Hindlimb muscle (tissue), 1 donor: ENCODE data around the gene ESCO1. TPM values are rescaled to one million over a fixed set of nuclear protein-coding genes. Genes with fewer than 3 reads are reported as not detected.
A peak's percentile ranks its signal among the peaks of the same experiment; 100 is the strongest.
"Not testable (repeated sequence)": the region's sequence is repeated elsewhere in the genome, so short reads cannot be mapped to it uniquely, and the experiment has no call there.

ENCODE experiments used
- DNase-seq: peaks from one replicate; pipeline ENCODE4 v3.0.0-alpha.2; 2013
- polyA plus RNA-seq: library from polyadenylated mRNA; unstranded; fragments of 120-200 nt; gene quantifications from one replicate; pipeline ENCODE4 v1.2.1, GENCODE V29; 2013; ENCODE audit not compliant: insufficient read length

ESCO1 gene
- 18.0 TPM for polyA plus RNA-seq

- peak; percentile 97 for DNase-seq
Observed at GRCh38 chr18:21600526-21601410, at the start of gene ESCO1. Gene ESCO1 (minus strand): TSS chr18:21600704. CDS start chr18:21574843, 25,861 bp downstream.

GRCh38 chr18:21640375-21640774, 39.9 kb upstream of the ESCO1 start:
- not testable (repeated sequence) for DNase-seq

GRCh38 chr18:21638822-21639221, 38.3 kb upstream of the ESCO1 start:
- no peak for DNase-seq

GRCh38 chr18:21636769-21637168, 36.3 kb upstream of the ESCO1 start:
- DNase-seq, result no peak

- no peak for DNase-seq
Observed at GRCh38 chr18:21634588-21635199, 34.2 kb upstream of the ESCO1 start.

- DNase-seq, result no peak
Observed at GRCh38 chr18:21632393-21632792, 31.9 kb upstream of the ESCO1 start.

- DNase-seq, result no peak
Observed at GRCh38 chr18:21629089-21629832, 28.8 kb upstream of the ESCO1 start.

GRCh38 chr18:21621640-21622039, 21.1 kb upstream of the ESCO1 start:
- not testable (repeated sequence) for DNase-seq

- DNase-seq, result peak; percentile 94
Observed at GRCh38 chr18:21612125-21613039, 11.9 kb upstream of the ESCO1 start, which contains the start of gene SNRPD1. Gene SNRPD1 (plus strand): TSS chr18:21612314. CDS start chr18:21612430, 116 bp downstream.

GRCh38 chr18:21611401-21612124, 11.1 kb upstream of the ESCO1 start:
- DNase-seq, result not testable (repeated sequence)

GRCh38 chr18:21605213-21605612, 4.7 kb upstream of the ESCO1 start:
- no peak for DNase-seq

GRCh38 chr18:21604671-21605070, 4.2 kb upstream of the ESCO1 start:
- no peak for DNase-seq

GRCh38 chr18:21602299-21602587, 1.7 kb upstream of the ESCO1 start:
- DNase-seq, result no peak

GRCh38 chr18:21599585-21600525, 649 bp downstream of the ESCO1 start:
- peak; percentile 20 for DNase-seq

- no peak for DNase-seq
Observed at GRCh38 chr18:21598726-21599584, 1.5 kb downstream of the ESCO1 start.

- DNase-seq, result no peak
Observed at GRCh38 chr18:21597620-21598019, 2.9 kb downstream of the ESCO1 start.

GRCh38 chr18:21593540-21594257, 6.8 kb downstream of the ESCO1 start:
- no peak for DNase-seq

- DNase-seq, result not testable (repeated sequence)
Observed at GRCh38 chr18:21592361-21592760, 8.1 kb downstream of the ESCO1 start.
